ENCODE results near the gene TENM3. TPM values are rescaled to one million over a fixed set of nuclear protein-coding genes. Genes with fewer than 3 reads are reported as not detected.

The TENM3 gene
- total and polyA plus RNA-seq, 4 donors: 0.05 to 5.5 (median 1.1) TPM; not detected in 1

- Histone ChIP-seq H3K9me3 (ENCODE audit: control insufficient read depth, low read length) (no peaks in the 10 kb centered on the region), H3K4me1 (ENCODE audit: control insufficient read depth in 1 of 2, insufficient read depth in 2 of 2, low read length in 2 of 2) (no peaks in the 10 kb centered on the region), H3K4me3 (ENCODE audit: low read length in 2 of 2) (no peak overlapping the region), H3K27me3 (ENCODE audit: control insufficient read depth in 1 of 2, insufficient read depth in 2 of 2, low read length in 1 of 2) (no peaks in the 10 kb centered on the region), H3K27ac (ENCODE audit: low read depth in 1 of 2, low read length in 2 of 2) (no peak overlapping the region), H3K36me3 (ENCODE audit: control insufficient read depth in 1 of 2, insufficient read depth in 2 of 2, low read length in 1 of 2) (no peaks in the 10 kb centered on the region)
- intact Hi-C loops (cut with DNase I): no loop called here
- whole genome bisulfite sequencing, 2 donors: 73 to 81% methylated on average over 6 of the region's 6 CpGs
- DNase-seq (no peak), ATAC-seq (ENCODE audit: low FRiP score) (no peak)
These were observed 384.8 kb downstream of the TENM3 start for GRCh38 chr4:182627996-182628395.

DNA sequence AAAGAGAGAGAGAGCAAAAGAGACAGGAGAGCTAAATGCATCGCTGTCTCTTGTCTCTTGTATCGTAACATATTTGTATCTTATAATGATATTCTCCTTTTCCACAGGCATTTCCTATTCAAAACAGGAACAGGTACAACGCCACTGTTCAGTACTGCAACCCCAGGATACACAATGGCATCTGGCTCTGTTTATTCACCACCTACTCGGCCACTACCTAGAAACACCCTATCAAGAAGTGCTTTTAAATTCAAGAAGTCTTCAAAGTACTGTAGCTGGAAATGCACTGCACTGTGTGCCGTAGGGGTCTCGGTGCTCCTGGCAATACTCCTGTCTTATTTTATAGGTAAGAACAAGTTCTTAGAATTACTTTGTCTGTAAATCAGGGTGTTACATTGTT lies 385.3 kb downstream of the TENM3 start:
- H3K4me1 ChIP-seq (ENCODE audit: control insufficient read depth in 1 of 2, insufficient read depth in 2 of 2, low read length in 2 of 2): no peaks in the 10 kb centered on the region
- no peaks in the 10 kb centered on the region for H3K27me3 ChIP-seq (ENCODE audit: control insufficient read depth in 1 of 2, insufficient read depth in 2 of 2, low read length in 1 of 2)
- H3K4me3 ChIP-seq (ENCODE audit: low read length in 2 of 2): no peak overlapping the region
- no peaks in the 10 kb centered on the region for H3K36me3 ChIP-seq (ENCODE audit: control insufficient read depth in 1 of 2, insufficient read depth in 2 of 2, low read length in 1 of 2)
- H3K9me3 ChIP-seq (ENCODE audit: control insufficient read depth, low read length): no peaks in the 10 kb centered on the region
- 93 to 94% methylated on average over 6 of the region's 6 CpGs for WGBS, 2 donors
- no peak for DNase-seq
- H3K27ac ChIP-seq (ENCODE audit: low read depth in 1 of 2, low read length in 2 of 2): no peak overlapping the region
- intact Hi-C loops (cut with DNase I): no loop called here
- no peak for ATAC-seq (ENCODE audit: low FRiP score)

GRCh38 chr4:182629096-182629495 lies 385.9 kb downstream of the TENM3 start:
- WGBS, 2 donors: 96 to 98% methylated on average over 3 of the region's 3 CpGs
- intact Hi-C loops (cut with DNase I): no loop called here
- Histone ChIP-seq H3K27ac (ENCODE audit: low read depth in 1 of 2, low read length in 2 of 2) (no peak overlapping the region), H3K4me1 (ENCODE audit: control insufficient read depth in 1 of 2, insufficient read depth in 2 of 2, low read length in 2 of 2) (no peaks in the 10 kb centered on the region), H3K4me3 (ENCODE audit: low read length in 2 of 2) (no peak overlapping the region), H3K27me3 (ENCODE audit: control insufficient read depth in 1 of 2, insufficient read depth in 2 of 2, low read length in 1 of 2) (no peaks in the 10 kb centered on the region), H3K9me3 (ENCODE audit: control insufficient read depth, low read length) (no peaks in the 10 kb centered on the region), H3K36me3 (ENCODE audit: control insufficient read depth in 1 of 2, insufficient read depth in 2 of 2, low read length in 1 of 2) (no peaks in the 10 kb centered on the region)
- ATAC-seq (ENCODE audit: low FRiP score) (no peak), DNase-seq (no peak)

DNA sequence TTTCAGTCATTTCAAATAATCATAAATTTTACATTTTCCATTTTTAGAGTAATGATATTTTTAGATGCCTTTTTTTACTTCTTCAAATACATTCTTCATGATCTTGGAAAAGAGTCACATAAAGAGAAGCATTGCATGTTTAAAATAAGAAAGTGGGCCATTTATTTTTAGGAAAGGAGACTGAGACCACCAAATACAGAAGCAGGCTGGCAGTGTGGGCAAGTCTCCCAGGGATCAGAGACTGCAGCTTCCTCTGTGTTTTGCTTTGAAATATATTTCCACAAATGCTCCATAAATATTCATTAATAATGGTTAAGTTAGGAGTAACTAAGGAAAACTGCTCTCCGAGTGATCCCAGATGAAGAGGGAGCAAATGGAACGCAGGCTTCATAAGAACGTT lies 397.3 kb downstream of the TENM3 start:
- 77 to 78% methylated on average over 3 of the region's 3 CpGs for WGBS, 2 donors
- H3K4me3 ChIP-seq (ENCODE audit: low read length in 2 of 2): no peak overlapping the region
- peaks cover 2% of the 10 kb centered on the region for H3K9me3 ChIP-seq (ENCODE audit: control insufficient read depth, low read length)
- no peak overlapping the region for H3K27ac ChIP-seq (ENCODE audit: low read depth in 1 of 2, low read length in 2 of 2)
- ATAC-seq (ENCODE audit: low FRiP score) (no peak), DNase-seq (no peak)
- no peaks in the 10 kb centered on the region for H3K27me3 ChIP-seq (ENCODE audit: control insufficient read depth in 1 of 2, insufficient read depth in 2 of 2, low read length in 1 of 2)
- H3K4me1 ChIP-seq (ENCODE audit: control insufficient read depth in 1 of 2, insufficient read depth in 2 of 2, low read length in 2 of 2): no peaks in the 10 kb centered on the region
- intact Hi-C loops (cut with DNase I): no loop called here
- no peaks in the 10 kb centered on the region for H3K36me3 ChIP-seq (ENCODE audit: control insufficient read depth in 1 of 2, insufficient read depth in 2 of 2, low read length in 1 of 2)

GRCh38 chr4:182640932-182641331 lies 397.7 kb downstream of the TENM3 start:
- DNase-seq (no peak), ATAC-seq (ENCODE audit: low FRiP score) (no peak)
- Histone ChIP-seq H3K4me1 (ENCODE audit: control insufficient read depth in 1 of 2, insufficient read depth in 2 of 2, low read length in 2 of 2) (no peaks in the 10 kb centered on the region), H3K27me3 (ENCODE audit: control insufficient read depth in 1 of 2, insufficient read depth in 2 of 2, low read length in 1 of 2) (no peaks in the 10 kb centered on the region), H3K36me3 (ENCODE audit: control insufficient read depth in 1 of 2, insufficient read depth in 2 of 2, low read length in 1 of 2) (no peaks in the 10 kb centered on the region), H3K27ac (ENCODE audit: low read depth in 1 of 2, low read length in 2 of 2) (no peak overlapping the region), H3K4me3 (ENCODE audit: low read length in 2 of 2) (no peak overlapping the region), H3K9me3 (ENCODE audit: control insufficient read depth, low read length) (peaks cover 5% of the 10 kb centered on the region)
- intact Hi-C loops (cut with DNase I): no loop called here
- WGBS, 2 donors: 88 to 91% methylated on average over 8 of the region's 8 CpGs

GRCh38 chr4:182642831-182643230 lies 399.6 kb downstream of the TENM3 start:
- intact Hi-C loops (cut with DNase I): no loop called here
- no peaks in the 10 kb centered on the region for H3K36me3 ChIP-seq (ENCODE audit: control insufficient read depth in 1 of 2, insufficient read depth in 2 of 2, low read length in 1 of 2)
- H3K27me3 ChIP-seq (ENCODE audit: control insufficient read depth in 1 of 2, insufficient read depth in 2 of 2, low read length in 1 of 2): no peaks in the 10 kb centered on the region
- ATAC-seq (ENCODE audit: low FRiP score) (no peak), DNase-seq (no peak)
- H3K4me1 ChIP-seq (ENCODE audit: control insufficient read depth in 1 of 2, insufficient read depth in 2 of 2, low read length in 2 of 2): no peaks in the 10 kb centered on the region
- peaks cover 5% of the 10 kb centered on the region for H3K9me3 ChIP-seq (ENCODE audit: control insufficient read depth, low read length)
- no peak overlapping the region for H3K27ac ChIP-seq (ENCODE audit: low read depth in 1 of 2, low read length in 2 of 2)
- WGBS, 2 donors: 81 to 86% methylated on average over 2 of the region's 2 CpGs
- H3K4me3 ChIP-seq (ENCODE audit: low read length in 2 of 2): no peak overlapping the region

DNA sequence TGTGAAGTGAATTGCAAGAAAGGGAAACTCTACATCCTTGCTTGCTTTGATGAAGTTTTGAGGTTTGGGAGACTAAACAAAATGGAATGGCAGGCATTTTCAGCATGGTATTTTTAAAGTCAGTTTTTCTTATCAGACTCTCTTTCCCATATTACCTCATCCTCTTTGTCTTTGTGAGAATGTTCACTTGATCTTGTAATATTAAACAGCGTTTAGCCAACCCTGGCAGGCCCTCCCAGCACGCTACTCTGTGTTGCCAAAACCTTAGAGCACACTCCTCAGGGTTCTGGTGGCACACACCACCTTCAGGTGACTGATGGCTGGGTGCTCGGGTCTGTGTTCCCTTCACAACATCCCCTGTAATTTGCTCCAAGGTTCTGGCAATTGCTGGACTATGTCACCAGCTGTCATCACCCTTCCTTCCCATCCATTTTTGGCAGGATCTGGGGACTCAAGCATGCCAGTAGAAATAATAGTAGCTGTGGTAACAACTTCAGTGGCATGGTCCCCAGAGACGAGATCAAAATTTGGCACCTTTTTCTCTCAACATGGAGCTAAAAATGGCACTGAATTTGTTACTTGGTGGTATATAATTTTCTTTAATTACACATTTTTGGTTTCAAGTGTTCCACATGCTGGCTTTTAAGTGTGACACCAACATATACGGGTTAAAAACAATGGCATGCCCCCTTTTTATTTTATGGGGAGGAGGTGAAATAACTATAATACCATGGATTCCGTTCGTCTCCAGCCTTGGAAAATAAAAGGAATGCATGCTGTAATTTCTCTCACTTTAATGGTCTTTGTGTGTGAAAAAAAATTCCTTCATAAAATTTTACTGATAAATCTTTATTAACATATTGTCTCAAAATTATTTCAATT lies 400.8 kb downstream of the TENM3 start:
- WGBS, 2 donors: 4 to 6% methylated on average over 7 of the region's 7 CpGs
- ATAC-seq (ENCODE audit: low FRiP score) (peak; percentile 68), DNase-seq (peak in 1 of 2 donors; percentile 51)
- H3K27ac ChIP-seq (ENCODE audit: low read depth in 1 of 2, low read length in 2 of 2): no peak overlapping the region
- H3K4me1 ChIP-seq (ENCODE audit: control insufficient read depth in 1 of 2, insufficient read depth in 2 of 2, low read length in 2 of 2): no peaks in the 10 kb centered on the region
- H3K4me3 ChIP-seq (ENCODE audit: low read length in 2 of 2): no peak overlapping the region
- H3K36me3 ChIP-seq (ENCODE audit: control insufficient read depth in 1 of 2, insufficient read depth in 2 of 2, low read length in 1 of 2): no peaks in the 10 kb centered on the region
- intact Hi-C loops (cut with DNase I): no loop called here
- H3K27me3 ChIP-seq (ENCODE audit: control insufficient read depth in 1 of 2, insufficient read depth in 2 of 2, low read length in 1 of 2): no peaks in the 10 kb centered on the region
- peaks cover 5% of the 10 kb centered on the region for H3K9me3 ChIP-seq (ENCODE audit: control insufficient read depth, low read length)

DNA sequence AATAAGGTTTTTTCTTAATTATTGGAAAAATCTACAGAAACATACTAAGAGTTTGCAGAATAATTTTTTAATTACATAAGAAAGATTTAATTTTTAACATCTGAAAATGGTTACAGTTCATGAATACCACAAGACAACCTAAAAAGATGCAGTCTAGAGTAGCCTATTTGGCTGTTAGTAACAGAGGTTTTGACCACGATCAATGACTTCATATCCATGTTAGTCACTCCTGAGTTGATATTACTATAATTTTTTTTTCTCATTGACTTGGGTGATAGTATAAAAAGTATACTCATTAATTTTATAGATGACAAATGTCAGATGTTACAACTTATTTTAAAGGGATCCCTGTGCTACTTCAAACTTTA lies 401.5 kb downstream of the TENM3 start:
- Histone ChIP-seq H3K27me3 (ENCODE audit: control insufficient read depth in 1 of 2, insufficient read depth in 2 of 2, low read length in 1 of 2) (no peaks in the 10 kb centered on the region), H3K4me1 (ENCODE audit: control insufficient read depth in 1 of 2, insufficient read depth in 2 of 2, low read length in 2 of 2) (no peaks in the 10 kb centered on the region), H3K4me3 (ENCODE audit: low read length in 2 of 2) (no peak overlapping the region), H3K9me3 (ENCODE audit: control insufficient read depth, low read length) (peaks cover 5% of the 10 kb centered on the region), H3K27ac (ENCODE audit: low read depth in 1 of 2, low read length in 2 of 2) (no peak overlapping the region), H3K36me3 (ENCODE audit: control insufficient read depth in 1 of 2, insufficient read depth in 2 of 2, low read length in 1 of 2) (no peaks in the 10 kb centered on the region)
- intact Hi-C loops (cut with DNase I): no loop called here
- DNase-seq (no peak), ATAC-seq (ENCODE audit: low FRiP score) (no peak)
- WGBS, 2 donors: 55 to 67% methylated on average over 1 of the region's 1 CpG

DNA sequence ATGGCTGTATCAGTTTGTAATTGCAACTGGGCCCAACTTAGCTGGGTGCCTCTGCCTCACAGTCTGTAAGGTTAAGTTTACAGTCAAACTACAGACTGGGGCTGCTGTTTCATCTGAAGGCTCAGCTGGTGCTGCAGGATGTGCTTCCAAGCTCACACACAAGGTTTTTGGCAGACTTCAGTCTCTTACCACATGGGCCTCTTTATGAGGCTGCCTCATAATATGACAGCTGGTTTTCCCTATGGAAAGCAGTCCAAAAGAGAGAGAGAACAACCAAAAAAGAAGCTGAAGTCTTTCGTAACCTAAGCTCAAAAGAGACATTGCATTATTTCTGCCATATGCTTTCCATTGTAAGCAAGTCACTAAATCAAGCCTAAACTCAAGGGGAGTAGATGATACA lies 402.3 kb downstream of the TENM3 start:
- ATAC-seq (ENCODE audit: low FRiP score) (no peak), DNase-seq (no peak)
- peaks cover 5% of the 10 kb centered on the region for H3K9me3 ChIP-seq (ENCODE audit: control insufficient read depth, low read length)
- no peaks in the 10 kb centered on the region for H3K36me3 ChIP-seq (ENCODE audit: control insufficient read depth in 1 of 2, insufficient read depth in 2 of 2, low read length in 1 of 2)
- H3K4me3 ChIP-seq (ENCODE audit: low read length in 2 of 2): no peak overlapping the region
- H3K27ac ChIP-seq (ENCODE audit: low read depth in 1 of 2, low read length in 2 of 2): no peak overlapping the region
- intact Hi-C loops (cut with DNase I): no loop called here
- H3K4me1 ChIP-seq (ENCODE audit: control insufficient read depth in 1 of 2, insufficient read depth in 2 of 2, low read length in 2 of 2): peaks cover 0 to 2% of the 10 kb centered on the region in 2 donors
- WGBS, 2 donors: 94 to 100% methylated on average over 1 of the region's 1 CpG
- no peaks in the 10 kb centered on the region for H3K27me3 ChIP-seq (ENCODE audit: control insufficient read depth in 1 of 2, insufficient read depth in 2 of 2, low read length in 1 of 2)

Data from aorta (tissue), 5 donors.